CD4-positive, alpha-beta T cell treated with Interleukin-6 at 100 ng/mL for 8 hours (primary cell): Measurements from ENCODE around the gene PCSK6.

Experiments used
- DNase-seq: peaks from one replicate; pipeline ENCODE4 v3.0.0-alpha.2; 2020; ENCODE audit warnings: mixed read lengths, low spot score

The PCSK6 gene

DNA sequence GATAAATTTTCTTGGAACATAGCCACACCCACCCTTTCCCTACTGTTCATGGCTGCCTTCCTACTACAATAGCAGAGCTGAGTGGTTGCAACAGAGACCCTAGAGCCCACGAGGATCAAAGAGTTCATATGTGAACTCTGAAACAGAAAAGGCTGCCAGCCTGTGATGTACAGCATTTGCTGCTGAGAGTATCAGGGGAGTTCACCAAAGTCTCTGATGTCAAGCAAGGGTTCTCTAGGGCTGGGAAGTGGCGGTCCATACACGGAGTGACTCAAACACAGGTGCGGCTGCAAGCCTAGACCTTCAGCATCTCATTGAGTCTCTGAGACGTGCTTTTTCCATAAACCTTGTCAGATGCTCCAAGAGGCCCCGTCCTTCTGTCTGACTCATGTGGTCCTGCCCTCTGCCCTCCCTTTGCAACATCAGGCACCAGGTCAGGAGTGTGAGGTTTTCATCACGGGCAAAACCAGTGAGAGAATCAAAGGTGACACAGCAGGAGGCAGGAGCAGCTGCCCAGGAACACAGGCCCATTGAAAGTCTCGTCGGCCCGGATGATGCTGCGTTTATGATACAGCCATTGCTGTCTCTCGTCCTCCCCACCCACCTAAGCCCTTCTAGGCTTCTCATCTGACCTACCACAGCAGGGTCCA lies 42.9 kb downstream of the PCSK6 start:
- no peak for DNase-seq

DNA sequence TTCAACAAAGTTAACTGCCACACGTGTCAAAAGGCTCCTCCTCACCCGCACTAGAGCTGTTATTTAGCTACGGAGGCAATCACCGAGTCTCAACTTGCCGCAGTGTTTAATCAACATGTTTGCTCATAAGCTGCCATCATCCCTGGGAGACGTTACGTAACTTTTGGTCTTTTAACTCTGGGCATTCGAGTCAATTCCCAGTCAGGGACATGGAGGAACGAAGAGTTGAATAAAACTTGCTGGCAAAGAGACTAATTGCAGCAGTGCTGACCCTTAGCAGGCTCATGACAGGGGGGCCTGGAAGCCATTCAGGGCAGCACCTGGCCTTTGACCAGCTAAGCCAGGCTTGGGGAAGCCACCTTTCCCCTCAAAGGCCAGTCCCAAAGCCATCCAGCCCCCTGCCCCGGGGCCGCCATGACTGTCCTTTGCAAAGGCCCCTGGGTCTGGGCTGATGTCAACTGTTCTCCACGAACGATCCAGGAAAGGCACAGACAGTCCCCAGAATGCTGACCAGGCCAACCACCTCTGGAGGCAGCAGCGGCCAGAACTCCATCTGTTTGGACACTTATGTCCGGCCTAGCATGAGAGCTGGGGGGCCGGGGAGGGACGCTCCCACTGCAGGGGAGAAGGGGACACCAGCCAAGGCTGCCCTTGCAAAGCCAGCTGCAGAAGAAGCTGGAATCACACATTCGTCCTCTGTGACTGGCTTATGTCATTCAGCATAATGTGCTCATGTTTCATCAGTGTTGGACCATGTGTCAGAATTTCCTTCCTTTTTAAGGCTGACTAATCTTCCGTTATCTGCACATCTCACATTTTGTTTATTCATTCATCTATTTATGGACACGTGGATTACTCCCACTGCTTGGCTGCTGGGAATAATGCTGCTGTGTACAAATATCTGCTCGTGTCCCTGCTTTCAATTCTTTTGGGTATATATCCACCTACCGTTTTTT lies 43.7 kb downstream of the PCSK6 start:
- no peak for DNase-seq

DNA sequence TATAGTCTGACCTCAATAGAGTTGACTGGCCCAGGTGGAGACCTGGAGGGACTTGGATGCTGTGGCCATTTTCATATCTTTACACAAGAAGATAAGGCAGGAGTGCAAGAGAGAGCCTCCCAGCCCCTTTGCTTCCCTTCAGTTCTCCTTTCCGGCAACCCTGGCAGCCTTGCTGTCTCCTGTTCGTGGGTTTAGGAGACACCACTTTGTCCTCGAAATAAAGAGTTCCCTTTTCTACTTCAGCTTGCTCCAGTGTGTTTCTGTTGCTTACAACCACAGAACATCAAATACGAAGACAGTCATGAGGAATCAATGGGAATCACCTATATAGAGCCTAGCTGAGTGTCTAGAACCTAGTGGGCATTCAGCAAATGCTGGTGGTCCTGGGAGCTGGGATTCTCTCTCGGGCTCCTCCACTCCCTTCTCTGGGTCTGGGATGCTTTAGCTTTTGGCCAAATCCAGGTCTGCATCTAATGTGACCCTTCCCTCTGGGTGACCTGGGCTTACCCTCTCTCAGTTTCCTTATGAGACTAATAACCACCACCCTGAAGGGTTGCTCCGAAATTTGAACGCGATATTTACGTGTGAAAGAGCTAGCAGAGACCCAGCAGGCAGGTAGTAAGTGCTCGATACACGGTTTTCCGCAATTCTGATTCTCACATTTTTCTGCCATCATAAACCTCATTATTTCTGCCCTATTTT lies 44.5 kb downstream of the PCSK6 start:
- DNase-seq = no peak

DNA sequence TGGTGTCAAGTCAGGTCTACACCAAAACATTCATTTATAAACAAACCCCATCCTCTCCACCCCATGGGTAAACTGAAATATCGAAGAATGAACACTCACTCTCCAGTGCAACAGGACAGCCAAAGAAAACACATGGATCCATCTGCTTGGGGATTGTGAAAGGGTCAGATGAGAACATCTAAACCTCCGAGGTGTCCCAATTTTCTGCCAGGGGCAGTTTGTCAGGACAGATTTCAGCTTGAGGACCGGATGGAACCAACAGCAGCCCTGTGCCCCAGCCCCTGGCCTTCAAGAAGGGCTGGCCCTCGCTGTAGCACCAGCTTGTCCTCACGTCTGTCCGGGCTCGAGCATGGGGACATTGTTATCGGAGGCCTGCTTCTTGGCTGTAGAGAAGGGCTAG lies 45.5 kb downstream of the PCSK6 start:
- no peak for DNase-seq

DNA sequence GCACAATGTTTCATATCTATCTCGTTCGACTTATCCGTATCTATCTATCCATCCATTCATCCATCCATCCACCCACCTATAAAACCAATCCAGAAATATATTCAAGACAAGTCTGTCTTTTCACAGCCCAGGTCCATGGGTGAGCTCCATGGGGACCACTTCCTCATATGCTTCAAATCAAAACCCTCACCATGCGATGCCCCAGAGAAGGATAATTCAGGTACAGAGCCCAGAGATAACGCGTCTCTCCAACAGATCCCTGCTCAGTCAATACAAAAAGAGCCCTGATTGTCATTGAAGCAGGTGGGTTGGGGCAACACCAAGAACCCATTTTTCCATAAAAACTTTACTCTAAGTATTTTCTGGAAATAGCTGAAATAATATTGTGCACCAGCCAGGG lies 47.2 kb downstream of the PCSK6 start:
- no peak for DNase-seq

DNA sequence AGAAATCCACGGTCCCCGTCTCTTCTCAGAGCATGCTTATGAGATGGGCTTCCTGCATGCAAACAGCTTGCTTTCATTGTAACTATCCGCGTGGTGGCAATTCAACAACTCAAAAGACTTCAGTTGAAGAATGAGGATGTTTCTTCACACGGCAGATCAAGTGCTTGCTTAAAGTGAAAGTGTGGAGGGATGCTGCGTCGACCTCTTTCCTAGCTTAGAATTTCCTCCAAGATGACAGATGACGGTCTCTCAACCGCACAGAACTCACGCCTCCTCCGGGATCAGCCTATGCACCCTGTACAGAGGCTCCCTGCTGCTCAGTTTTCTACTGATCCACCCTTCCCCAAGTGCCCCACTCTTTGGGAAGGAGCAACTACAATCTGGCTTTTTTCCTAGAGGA lies 47.8 kb downstream of the PCSK6 start:
- no peak for DNase-seq

DNA sequence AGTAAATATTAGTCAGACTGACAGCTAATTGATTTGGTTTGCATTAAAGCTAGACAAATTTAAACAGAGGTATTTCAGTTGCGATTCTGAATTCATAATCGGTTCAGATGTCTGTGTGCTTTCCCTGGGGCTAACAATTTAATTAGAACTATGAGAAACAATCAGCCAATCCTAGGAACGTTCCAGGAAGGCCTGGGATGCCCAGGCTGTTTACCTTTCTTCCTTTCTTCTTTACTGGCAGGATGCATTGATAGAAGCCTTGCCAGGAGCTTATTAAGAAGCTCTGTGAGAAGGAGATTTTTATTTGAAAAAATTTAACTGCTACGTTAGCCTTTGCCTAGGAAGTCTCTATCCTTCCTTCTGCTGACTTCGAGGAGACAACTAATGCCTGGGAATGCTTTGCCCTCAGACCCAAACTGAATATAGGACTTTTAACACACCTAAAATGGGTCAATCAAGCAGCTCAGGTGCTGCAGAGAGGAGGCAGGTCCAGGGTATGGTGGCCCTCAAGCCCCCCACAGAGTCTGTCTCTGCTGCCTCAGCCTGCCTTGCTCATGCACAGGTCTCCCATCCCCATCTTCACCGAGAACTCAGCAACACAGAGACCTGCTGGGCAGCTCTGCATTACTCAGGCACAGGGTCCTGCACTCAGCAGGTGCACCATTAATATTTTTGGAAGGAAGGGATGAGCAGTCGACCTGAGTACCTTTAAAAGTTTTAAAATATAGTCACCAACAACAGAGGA lies 48.5 kb downstream of the PCSK6 start:
- DNase-seq = no peak

DNA sequence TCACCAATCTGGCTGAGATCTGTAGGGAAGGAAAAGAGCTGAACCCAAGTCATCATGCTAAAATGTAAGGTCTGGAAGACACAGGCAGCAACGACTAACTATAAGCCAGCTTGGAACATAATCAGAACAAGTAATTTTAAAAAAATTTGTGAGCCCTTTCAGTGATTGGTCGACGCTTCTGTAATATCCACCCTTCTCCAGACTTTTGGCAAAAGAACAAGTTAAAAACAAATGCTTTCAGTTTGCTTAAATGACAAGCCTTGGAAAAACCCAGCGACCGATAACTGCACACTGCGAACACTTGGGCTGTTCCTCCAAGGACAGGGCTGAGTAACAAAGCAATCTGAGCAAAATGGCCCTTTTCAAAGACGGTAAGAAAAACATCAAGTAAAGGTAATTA lies 49.6 kb downstream of the PCSK6 start:
- DNase-seq = no peak

DNA sequence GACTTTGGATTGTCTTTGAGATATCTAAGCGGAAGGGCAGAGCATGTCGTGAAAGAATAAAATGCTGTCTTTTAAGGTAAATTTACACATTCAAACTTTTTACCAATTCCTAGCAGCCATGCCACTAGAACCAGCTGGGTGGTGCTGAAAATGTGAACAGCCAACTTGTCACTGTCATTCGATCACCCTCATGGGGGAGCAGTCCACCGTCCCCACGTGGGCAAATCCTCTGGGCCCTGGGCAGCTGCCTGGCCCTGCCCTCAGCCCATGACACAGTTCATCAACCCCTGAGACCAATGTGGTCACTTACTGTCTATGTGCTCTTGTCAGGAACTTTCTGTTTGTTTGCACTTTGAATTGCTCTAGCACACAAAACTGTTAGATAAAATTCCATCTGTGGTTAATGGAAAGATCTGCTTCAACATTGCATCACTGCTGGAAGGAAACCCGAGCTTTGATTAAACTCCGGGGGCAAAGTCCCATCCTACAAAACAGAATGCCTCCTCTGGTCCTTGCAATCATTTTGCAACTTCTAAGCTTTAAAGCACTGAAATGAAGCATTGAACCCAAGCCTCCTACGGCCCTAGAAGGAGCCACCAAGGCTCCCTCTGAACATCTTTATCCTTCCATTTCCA lies 50.1 kb downstream of the PCSK6 start:
- DNase-seq = no peak

DNA sequence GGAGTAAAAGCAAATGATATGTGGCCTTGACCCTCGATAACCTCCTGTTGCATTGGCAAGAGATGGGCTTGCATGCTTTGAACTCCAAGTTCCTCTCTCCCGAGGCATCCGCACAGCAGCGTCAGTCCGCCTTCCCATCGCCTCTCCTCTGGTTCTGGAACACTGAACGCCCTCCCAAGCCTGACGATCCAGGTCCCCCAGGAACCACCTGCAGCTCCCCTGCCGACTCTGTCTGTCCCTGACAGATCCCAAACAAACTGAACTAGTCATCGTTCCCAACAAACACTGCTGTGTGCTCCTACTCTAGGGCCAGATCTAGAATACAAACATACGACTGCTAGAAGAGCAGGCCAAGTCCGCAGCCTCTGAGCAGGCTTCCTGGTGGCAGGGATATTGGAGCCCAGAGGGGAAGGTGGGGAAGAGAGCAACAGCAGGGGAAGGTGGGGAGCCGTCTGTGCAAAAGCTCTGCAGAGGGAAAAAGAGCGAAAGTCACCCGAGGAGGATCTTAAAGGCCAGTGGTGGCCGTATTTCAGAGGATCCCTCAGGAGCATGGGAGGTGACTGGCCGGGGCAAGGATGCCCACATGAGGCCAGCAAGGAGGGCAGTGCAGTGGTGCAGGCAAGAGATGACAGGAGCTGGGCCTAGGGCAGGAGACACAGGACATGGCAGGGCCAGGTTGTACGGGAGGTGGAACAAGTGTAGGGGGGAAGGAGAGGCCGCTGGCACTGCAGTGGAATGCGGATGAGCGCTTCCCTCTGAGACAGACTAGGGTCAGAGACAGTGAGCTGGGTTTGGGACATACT lies 50.8 kb downstream of the PCSK6 start:
- no peak for DNase-seq

DNA sequence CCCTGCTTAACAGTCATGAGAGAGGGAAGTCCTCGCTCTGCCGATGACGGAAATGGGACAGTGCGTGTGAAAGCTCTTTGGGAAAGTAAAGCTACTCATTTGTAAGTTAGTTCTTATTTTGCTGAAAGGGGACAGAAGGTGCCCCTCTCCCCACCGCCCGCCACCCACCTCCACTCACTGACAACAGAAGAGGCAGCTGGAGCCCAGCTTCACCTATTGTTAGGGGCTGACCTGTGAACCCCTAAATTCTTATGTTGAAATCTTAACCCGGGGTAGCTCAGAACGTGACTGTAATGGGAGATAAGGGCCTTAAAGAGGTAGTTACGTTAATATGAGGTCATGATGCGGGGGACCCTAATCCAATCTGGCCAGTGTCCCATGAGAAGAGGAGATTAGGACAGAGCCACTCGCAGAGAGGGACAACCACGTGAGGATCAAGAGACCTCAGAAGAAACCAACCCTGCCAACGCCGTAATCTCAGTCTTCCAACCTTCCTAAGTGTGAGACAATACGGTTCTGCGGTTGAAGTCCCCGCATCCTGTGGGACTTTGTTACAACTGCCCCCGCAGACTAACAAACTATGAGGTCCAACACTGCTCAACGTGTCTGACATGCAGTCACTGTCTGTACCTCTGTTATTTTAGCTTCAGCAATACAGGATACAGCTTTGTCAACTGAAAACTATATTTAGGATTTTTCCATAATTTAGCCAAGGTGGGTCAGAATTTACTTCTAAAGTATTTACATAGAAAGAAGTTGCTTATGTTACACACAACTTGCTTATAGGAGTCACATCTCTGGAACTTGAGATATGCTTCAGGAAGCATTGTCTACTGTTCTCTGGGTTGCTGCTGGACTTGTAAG lies 51.7 kb downstream of the PCSK6 start:
- no peak for DNase-seq

DNA sequence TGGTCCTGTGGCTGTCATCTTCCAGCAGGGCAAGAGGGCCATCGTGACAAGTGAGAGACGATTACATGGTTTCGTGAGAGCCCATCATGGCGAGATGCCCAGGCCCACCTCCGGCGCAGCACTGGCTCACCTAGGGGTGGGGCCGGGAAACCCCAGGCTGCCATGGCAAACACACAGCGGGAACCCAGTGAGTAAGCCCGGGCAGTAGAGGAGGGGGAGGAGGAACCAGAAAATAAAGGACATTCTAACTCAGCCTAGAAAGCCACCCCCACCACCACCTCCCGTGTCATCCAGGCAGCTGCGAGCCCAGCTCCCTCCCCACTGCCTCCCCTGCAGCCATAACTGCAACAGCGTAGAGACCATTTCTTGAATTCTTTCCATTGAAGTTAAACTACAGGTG lies 52.3 kb downstream of the PCSK6 start:
- no peak for DNase-seq

DNA sequence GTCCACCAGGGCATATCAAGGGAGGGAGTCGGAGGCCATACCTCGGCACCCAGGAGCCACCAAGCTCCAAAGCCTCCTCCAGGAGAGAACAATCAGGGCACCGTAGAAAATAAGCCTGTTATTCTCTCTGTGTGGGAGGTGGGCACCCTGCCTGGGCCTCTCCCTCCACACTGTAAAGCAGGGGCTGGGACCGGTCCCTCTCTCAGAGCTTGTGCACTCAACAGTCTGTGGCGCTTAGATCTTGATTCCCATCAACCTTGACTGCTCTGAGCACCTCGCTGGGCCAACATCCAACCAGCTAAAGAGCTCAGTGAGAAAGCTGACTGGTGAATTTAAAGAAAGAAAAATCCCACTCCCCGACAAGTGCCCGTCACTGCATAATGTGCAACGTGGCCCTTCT lies 53.0 kb downstream of the PCSK6 start:
- no peak for DNase-seq

DNA sequence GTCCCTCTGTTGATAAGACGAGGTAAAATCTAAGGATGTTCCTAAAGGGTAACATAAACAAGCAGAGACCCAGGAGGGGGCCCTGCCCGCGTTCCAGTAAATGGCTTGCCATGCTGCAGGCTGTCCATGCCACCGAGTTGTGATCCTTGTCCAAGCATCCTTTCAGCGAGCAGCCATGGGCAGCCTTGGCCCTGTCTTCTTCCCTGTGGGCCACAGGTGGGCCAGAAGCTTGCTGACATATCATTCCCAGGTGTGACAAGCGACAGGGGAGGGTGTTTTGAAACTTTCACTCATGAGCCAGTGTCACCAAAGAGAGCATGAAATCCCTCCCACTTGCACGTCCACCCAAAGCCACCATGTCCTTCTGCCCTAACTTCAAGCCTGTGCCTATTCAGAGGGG lies 53.7 kb downstream of the PCSK6 start:
- DNase-seq = no peak

DNA sequence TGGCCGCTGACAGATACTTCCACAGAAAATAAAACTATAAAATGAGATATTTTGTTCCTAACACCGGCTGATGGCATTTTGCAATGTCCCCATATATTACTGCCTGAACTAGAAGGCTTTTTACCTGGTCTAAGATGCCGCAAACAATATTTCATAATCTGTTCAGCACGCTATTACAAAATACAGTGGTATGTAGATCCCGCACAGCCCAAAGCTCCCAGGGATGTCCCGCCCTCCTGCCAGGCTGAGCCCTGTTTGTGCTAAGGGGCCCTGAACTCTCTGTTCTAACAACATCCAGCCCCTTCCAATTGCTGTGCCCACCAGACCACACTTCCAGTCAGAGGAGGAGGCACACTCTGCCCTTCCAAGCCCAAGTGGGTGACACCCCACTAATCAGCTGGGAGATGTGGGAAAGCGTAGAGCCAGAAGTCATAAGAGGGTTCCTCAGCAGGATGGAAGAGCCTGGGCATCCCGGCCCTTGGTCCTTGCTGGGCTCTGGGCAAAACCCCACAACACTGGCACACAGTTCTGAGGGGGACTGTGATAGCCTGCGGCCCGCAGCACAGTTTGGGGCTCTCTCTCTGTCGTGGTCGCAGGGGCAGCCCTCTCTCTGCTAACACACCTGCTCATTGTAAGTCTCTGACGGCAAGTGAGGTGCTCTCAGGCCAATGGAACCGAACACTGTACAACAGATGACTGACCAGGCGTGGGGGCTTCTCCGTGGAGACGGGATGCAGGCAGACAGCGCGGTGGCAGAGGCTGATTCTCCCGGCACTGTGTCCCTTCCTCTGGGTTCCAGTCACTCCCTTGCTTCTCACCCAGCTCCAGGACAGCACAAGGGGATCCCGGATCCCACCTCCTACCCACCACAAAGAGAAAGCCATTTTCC lies 55.2 kb downstream of the PCSK6 start:
- no peak for DNase-seq

DNA sequence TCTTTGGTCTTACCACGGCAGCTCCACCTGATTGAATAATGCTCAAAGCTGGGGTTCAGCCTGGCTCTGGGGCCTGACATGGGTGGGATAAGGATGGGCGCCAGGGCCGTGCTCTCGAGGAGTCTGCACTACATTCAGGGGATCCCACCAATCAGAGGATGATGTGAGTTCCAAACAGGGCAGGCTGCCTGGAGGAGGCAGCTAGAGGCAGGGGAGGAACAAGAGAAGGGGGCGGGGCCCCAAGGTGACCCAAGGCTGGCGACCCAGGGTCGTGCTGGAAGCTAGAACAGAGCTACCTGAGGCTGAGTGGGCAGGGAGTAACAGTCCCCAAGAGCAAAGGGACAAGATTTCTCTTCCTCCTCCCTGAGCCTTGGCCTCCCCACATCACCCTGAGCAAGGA lies 56.1 kb downstream of the PCSK6 start:
- no peak for DNase-seq

DNA sequence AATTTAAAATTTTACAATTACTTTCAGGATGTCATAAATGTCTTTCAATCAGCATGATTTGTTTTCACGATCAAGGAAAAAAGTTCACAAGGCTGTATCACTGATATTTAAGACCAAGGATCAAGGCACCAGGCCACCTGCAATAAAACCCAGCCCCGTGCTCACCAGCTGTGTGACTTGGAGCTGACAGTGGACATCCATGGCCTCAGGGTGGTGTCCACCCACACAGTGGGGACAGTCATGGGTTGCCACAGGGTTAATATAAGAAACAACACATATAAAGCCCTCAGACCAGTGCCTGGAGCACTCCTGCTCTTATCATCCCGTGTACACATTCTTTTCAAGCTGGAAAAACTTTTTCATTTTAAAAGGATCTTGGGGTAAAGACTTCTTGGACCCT lies 56.5 kb downstream of the PCSK6 start:
- no peak for DNase-seq

DNA sequence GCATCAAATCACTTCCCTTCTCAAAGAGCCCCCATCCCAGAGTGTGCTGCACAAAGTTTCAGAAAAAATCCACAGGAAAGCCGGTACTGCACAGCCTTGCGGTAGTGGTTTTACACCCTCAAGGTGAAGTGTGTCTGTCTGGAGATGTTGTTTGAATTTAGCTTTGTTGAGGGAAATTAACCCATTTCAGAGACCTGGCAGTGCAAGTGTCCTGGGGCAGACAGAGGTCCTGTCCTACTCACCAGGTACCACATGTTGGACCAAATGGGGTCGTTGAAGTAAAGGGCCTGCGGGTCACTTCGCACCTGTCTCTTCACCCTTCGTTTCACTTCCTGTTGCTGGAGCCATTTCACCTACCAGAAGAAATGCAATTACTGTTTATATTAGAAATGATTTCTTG lies 57.8 kb downstream of the PCSK6 start:
- DNase-seq = no peak

DNA sequence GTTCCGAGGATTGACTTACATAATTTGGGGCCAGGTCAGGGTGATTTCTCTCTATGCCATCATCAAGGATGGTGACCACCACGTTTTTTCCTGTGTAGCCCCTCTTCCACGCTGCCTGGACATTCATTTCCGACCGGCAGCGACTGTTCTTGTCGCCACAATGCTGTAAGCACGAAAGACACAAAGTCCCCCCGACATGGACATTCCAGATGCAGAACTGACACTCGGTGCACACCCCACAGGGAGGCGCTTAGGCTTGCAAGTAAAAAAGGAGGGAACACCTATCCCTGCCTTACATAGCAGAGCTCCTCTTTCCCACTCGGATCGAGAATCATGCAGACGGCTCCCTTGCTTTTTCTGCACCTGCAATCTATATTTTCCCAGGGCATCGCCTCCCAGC lies 58.2 kb downstream of the PCSK6 start:
- DNase-seq = no peak
